MCF 10A (cell line): ENCODE results near the gene SMC6. TPM values are rescaled to one million over a fixed set of nuclear protein-coding genes. Genes with fewer than 3 reads are reported as not detected.

Source experiments
- BruUV-seq: library from RNA; stranded (reverse); fragments of 400-500 nt; replicated peaks from 2 replicates; lab custom pipeline; 2021; lab: Mats Ljungman, UMichigan
- CTCF ChIA-PET: fragments of 300-600 bp; sonication (Branson Sonifier 250); formaldehyde crosslinking; extraction: SDS; loops from one replicate; lab custom pipeline; 2021; ENCODE audit warnings: antibody characterized with exemption, inconsistent platforms; lab: Yijun Ruan, JAX
- POLR2A ChIA-PET: fragments of 300-600, 350-650 bp; sonication (Branson Sonifier 250); formaldehyde crosslinking; extraction: SDS; loops from one replicate; lab custom pipeline; 2020; ENCODE audit warnings: antibody characterized with exemption, inconsistent platforms; lab: Yijun Ruan, JAX
- DNase-seq: peaks from one replicate; pipeline ENCODE4 v3.0.0-alpha.2; 2018; ENCODE audit not compliant: unreplicated experiment
- H3K27ac Mint-ChIP-seq: one replicate; pipeline ENCODE4 v1.8.0; 2022; ENCODE audit warnings: mild to moderate bottlenecking, low read depth, mixed read lengths; ENCODE audit not compliant: unreplicated experiment
- H3K27me3 Mint-ChIP-seq: one replicate; pipeline ENCODE4 v1.8.0; 2022; ENCODE audit warnings: mixed read lengths; ENCODE audit not compliant: insufficient read depth, unreplicated experiment
- H3K36me3 Mint-ChIP-seq: one replicate; pipeline ENCODE4 v1.8.0; 2022; ENCODE audit warnings: mild to moderate bottlenecking, moderate library complexity, mixed read lengths; ENCODE audit not compliant: insufficient read depth, unreplicated experiment
- H3K4me1 Mint-ChIP-seq: one replicate; pipeline ENCODE4 v1.8.0; 2022; ENCODE audit warnings: mixed read lengths; ENCODE audit not compliant: insufficient read depth, unreplicated experiment
- H3K4me3 Mint-ChIP-seq: one replicate; pipeline ENCODE4 v1.8.0; 2022; ENCODE audit warnings: mild to moderate bottlenecking, moderate library complexity, mixed read lengths; ENCODE audit not compliant: unreplicated experiment
- H3K9me3 Mint-ChIP-seq: one replicate; pipeline ENCODE4 v1.8.0; 2022; ENCODE audit warnings: mixed read lengths; ENCODE audit not compliant: unreplicated experiment
- intact Hi-C: fragments of 100-400 bp; cut with micrococcal nuclease; formaldehyde crosslinking; loops from 2 replicates; pipeline ENCODE4 v1.14.1; 2022
- total RNA-seq: library from RNA; stranded (reverse); gene quantifications from 2 replicates; pipeline ENCODE4 v1.2.3, GENCODE V29; 2022
- TF ChIP-seq, protein P1 (sequence below): fragments of 200-600 bp; IDR thresholded peaks from one replicate; pipeline ENCODE4 v1.8.0; 2022; ENCODE audit warnings: antibody characterized with exemption, mild to moderate bottlenecking; ENCODE audit not compliant: unreplicated experiment

The SMC6 gene
- total RNA-seq, 1 experiment from 2014 or later: 24.7 TPM

DNA sequence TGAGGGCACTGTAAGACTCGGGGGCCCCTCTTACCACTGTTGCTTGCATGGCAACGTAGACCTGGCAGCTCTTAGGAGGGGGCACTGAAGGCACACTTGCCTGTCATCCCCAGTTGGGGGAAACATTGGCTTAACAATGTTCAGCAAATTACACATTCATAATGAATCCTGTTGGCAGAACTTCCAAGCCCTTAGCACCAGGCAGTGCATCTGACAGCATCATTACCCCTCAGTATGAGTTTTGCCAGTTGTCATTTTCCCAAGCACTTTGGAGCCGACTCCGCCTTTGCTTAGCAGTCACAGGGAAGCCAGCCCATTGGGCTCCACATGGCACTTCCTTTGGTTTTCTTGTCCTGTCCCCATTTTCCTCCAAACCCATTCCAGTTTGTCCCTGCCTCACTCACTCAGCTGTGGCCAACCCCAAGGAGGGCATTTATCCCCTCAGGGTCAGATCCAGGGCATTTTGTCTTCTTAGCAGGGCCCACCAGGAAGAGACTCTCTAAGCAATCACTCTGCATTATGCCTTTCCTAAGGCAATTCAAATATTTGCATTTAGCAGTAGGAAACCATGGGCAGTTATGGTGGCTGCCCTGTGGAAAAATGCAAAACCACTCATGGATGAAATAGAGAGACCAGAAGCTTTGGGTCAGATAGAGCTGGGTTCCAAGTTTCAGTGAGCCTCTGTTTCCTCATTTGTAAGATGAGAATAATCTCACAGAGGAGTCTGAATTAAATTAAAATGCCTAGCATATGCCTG lies 139.3 kb downstream of the SMC6 start:
- ChIA-PET POLR2A (interaction anchor here (2.4 kb wide), 1 partner anchor 24 kb away, joined by 5 read pairs; no protein-coding TSS in a partner anchor), CTCF (interaction anchor here (0.5 to 1.0 kb wide), 5 partner anchors 10 to 68 kb away, joined by 3 to 5 read pairs (median 3); no protein-coding TSS in a partner anchor)
- BruUV-seq: no TSS peak
- Mint-ChIP-seq H3K4me1 (peaks cover 9% of the 10 kb centered on the region), H3K27ac (no peak overlapping the region), H3K4me3 (no peak overlapping the region), H3K36me3 (no peaks in the 10 kb centered on the region), H3K27me3 (no peaks in the 10 kb centered on the region), H3K9me3 (no peaks in the 10 kb centered on the region)
- intact Hi-C loops: no loop called here
- TF ChIP-seq, protein P1, sequence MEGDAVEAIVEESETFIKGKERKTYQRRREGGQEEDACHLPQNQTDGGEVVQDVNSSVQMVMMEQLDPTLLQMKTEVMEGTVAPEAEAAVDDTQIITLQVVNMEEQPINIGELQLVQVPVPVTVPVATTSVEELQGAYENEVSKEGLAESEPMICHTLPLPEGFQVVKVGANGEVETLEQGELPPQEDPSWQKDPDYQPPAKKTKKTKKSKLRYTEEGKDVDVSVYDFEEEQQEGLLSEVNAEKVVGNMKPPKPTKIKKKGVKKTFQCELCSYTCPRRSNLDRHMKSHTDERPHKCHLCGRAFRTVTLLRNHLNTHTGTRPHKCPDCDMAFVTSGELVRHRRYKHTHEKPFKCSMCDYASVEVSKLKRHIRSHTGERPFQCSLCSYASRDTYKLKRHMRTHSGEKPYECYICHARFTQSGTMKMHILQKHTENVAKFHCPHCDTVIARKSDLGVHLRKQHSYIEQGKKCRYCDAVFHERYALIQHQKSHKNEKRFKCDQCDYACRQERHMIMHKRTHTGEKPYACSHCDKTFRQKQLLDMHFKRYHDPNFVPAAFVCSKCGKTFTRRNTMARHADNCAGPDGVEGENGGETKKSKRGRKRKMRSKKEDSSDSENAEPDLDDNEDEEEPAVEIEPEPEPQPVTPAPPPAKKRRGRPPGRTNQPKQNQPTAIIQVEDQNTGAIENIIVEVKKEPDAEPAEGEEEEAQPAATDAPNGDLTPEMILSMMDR: no peak
- DNase-seq: no peak

Other genes starting within 250 kb of the SMC6 start
- 0.10 and 0.14 TPM in 2 replicates for gene RAD51AP2, start 235.4 kb downstream of the SMC6 start, total RNA-seq
- 1.3 and 2.4 TPM in 2 replicates for gene VSNL1, start 213.1 kb downstream of the SMC6 start, total RNA-seq
- gene GEN1, start 328 bp upstream of the SMC6 start, total RNA-seq: 13.5 and 19.8 TPM in 2 replicates
- not detected in 2 replicates for gene MSGN1, start 62.6 kb upstream of the SMC6 start, total RNA-seq
- gene KCNS3, start 124.9 kb upstream of the SMC6 start, total RNA-seq: 0.84 and 1.7 TPM in 2 replicates